IMR-90 (cell line): ENCODE results near the gene SLX4. TPM values are rescaled to one million over a fixed set of nuclear protein-coding genes. Genes with fewer than 3 reads are reported as not detected.

Source experiments
- ATAC-seq: fragments of 200-7000 bp; cut with Tn5 transposase; 2 replicates; pipeline ENCODE4 v1.9.1; 2020; ENCODE audit warnings: low read depth, mild to moderate bottlenecking, moderate library complexity
- BruUV-seq: library from RNA; stranded (reverse); fragments of 400-500 nt; replicated peaks from 2 replicates; lab custom pipeline; 2021; lab: Mats Ljungman, UMichigan
- CTCF ChIA-PET: fragments of 300-600 bp; formaldehyde crosslinking; extraction: SDS; loops from one replicate; lab custom pipeline; 2021; ENCODE audit warnings: antibody characterized with exemption; lab: Yijun Ruan, JAX
- POLR2A ChIA-PET: fragments of 300-600 bp; sonication (Branson Sonifier 250); formaldehyde crosslinking; loops from one replicate; lab custom pipeline; 2022; ENCODE audit warnings: antibody characterized with exemption; ENCODE audit not compliant: unreplicated experiment; lab: Charles Lee
- DNase-seq: peaks from one replicate; pipeline ENCODE4 v3.0.0; 2013
- H2AFZ ChIP-seq: replicated peaks from 2 replicates; pipeline ENCODE3; 2013; ENCODE audit warnings: low read length, mild to moderate bottlenecking; ENCODE audit not compliant: poor library complexity
- H2AK5ac ChIP-seq: 2 replicates; pipeline ENCODE4 v1.6.1; 2013; ENCODE audit warnings: low read depth, low read length, inconsistent platforms
- H2AK9ac ChIP-seq: replicated peaks from 2 replicates; pipeline ENCODE3; 2013; ENCODE audit warnings: mild to moderate bottlenecking, low read depth, low read length, moderate library complexity; ENCODE audit not compliant: poor library complexity
- H2BK120ac ChIP-seq: 2 replicates; pipeline ENCODE4 v1.6.1; 2013; ENCODE audit warnings: low read depth, low read length, inconsistent platforms
- H2BK15ac ChIP-seq: 3 replicates; pipeline ENCODE4 v1.6.1; 2013; ENCODE audit warnings: low read depth, low read length, inconsistent platforms
- H2BK20ac ChIP-seq: 2 replicates; pipeline ENCODE4 v1.6.1; 2013; ENCODE audit warnings: low read depth, mild to moderate bottlenecking, inconsistent platforms, low read length, moderate library complexity
- H2BK5ac ChIP-seq: 2 replicates; pipeline ENCODE4 v1.6.1; 2013; ENCODE audit warnings: mild to moderate bottlenecking, low read depth, low read length, inconsistent platforms; ENCODE audit not compliant: poor library complexity, severe bottlenecking
- H3K14ac ChIP-seq: replicated peaks from 2 replicates; pipeline ENCODE4 v1.6.1; 2013; ENCODE audit warnings: low read depth, low read length, inconsistent platforms
- H3K18ac ChIP-seq: 2 replicates; pipeline ENCODE4 v1.6.1; 2013; ENCODE audit warnings: low read depth, low read length, control low read depth
- H3K23ac ChIP-seq: 2 replicates; pipeline ENCODE4 v1.6.1; 2013; ENCODE audit warnings: low read depth, low read length, inconsistent platforms
- H3K27ac ChIP-seq: 2 replicates; pipeline ENCODE4 v1.5.1; 2013; ENCODE audit warnings: mild to moderate bottlenecking, control low read depth, low read length; ENCODE audit not compliant: insufficient read depth
- H3K27me3 ChIP-seq: 2 replicates; pipeline ENCODE4 v1.6.1; 2013; ENCODE audit warnings: low read length; ENCODE audit not compliant: control insufficient read depth, insufficient read depth
- H3K36me3 ChIP-seq: 2 replicates; pipeline ENCODE4 v1.6.1; 2013; ENCODE audit warnings: low read length, mixed read lengths; ENCODE audit not compliant: control insufficient read depth, insufficient read depth
- H3K4ac ChIP-seq: 2 replicates; pipeline ENCODE4 v1.6.1; 2013; ENCODE audit warnings: low read depth, low read length, inconsistent platforms
- H3K4me1 ChIP-seq: 2 replicates; pipeline ENCODE4 v1.6.1; 2013; ENCODE audit warnings: low read length, mixed read lengths; ENCODE audit not compliant: control insufficient read depth, insufficient read depth
- H3K4me2 ChIP-seq: 2 replicates; pipeline ENCODE4 v1.6.1; 2013; ENCODE audit warnings: low read depth, mild to moderate bottlenecking, control low read depth, low read length, moderate library complexity
- H3K4me3 ChIP-seq: 2 replicates; pipeline ENCODE4 v1.5.1; 2013; ENCODE audit warnings: low read depth, mild to moderate bottlenecking, control low read depth, low read length, moderate library complexity; ENCODE audit not compliant: insufficient read depth
- H3K56ac ChIP-seq: 2 replicates; pipeline ENCODE4 v1.6.1; 2013; ENCODE audit warnings: low read length, inconsistent platforms; ENCODE audit not compliant: insufficient read depth; ENCODE audit errors: extremely low read depth
- H3K79me1 ChIP-seq, 2 experiments: 2 replicates each; pipeline ENCODE4 v1.6.1; 2013; ENCODE audit warnings: low read length in 2 of 2, inconsistent platforms in 1 of 2, low read depth in 1 of 2
- H3K9ac ChIP-seq: 2 replicates; pipeline ENCODE4 v1.6.1; 2013; ENCODE audit warnings: low read depth, low read length, control low read depth
- H3K9me1 ChIP-seq: 2 replicates; pipeline ENCODE4 v1.6.1; 2013; ENCODE audit warnings: low read length, inconsistent platforms; ENCODE audit not compliant: insufficient read depth
- H3K9me3 ChIP-seq: 2 replicates; pipeline ENCODE4 v1.6.1; 2013; ENCODE audit warnings: low read length; ENCODE audit not compliant: control insufficient read depth, insufficient read depth
- H4K20me1 ChIP-seq: 2 replicates; pipeline ENCODE4 v1.6.1; 2013; ENCODE audit warnings: low read length, inconsistent platforms; ENCODE audit not compliant: insufficient read depth
- H4K5ac ChIP-seq: 2 replicates; pipeline ENCODE4 v1.6.1; 2013; ENCODE audit warnings: mild to moderate bottlenecking, low read depth, low read length, control low read depth
- H4K8ac ChIP-seq, 2 experiments: 2 replicates each; pipeline ENCODE4 v1.6.1; 2013; ENCODE audit warnings: low read depth in 2 of 2, low read length in 2 of 2, control low read depth in 1 of 2, inconsistent platforms in 1 of 2
- H4K91ac ChIP-seq: 2 replicates; pipeline ENCODE4 v1.6.1; 2013; ENCODE audit warnings: low read depth, low read length, inconsistent platforms; ENCODE audit not compliant: insufficient read depth
- BHLHE40 ChIP-seq: fragments of 150-350 bp; IDR thresholded peaks from 2 replicates; pipeline ENCODE4 v1.6.1; 2016; ENCODE audit warnings: mild to moderate bottlenecking, low read depth, low read length
- CEBPB ChIP-seq: IDR thresholded peaks from 2 replicates; pipeline ENCODE4 v1.6.1; 2012; ENCODE audit warnings: low read depth, low read length, improper control_type of control experiment
- ELK1 ChIP-seq: fragments of 150-350 bp; IDR thresholded peaks from 2 replicates; pipeline ENCODE4 v1.6.1; 2016; ENCODE audit warnings: low read depth, mild to moderate bottlenecking, low read length, moderate library complexity, borderline replicate concordance
- MXI1 ChIP-seq: IDR thresholded peaks from 2 replicates; pipeline ENCODE4 v1.6.1; 2012; ENCODE audit warnings: low read depth, mild to moderate bottlenecking, low read length, moderate library complexity, borderline replicate concordance
- POLR2A ChIP-seq: IDR thresholded peaks from 2 replicates; pipeline ENCODE4 v1.6.1; 2012; ENCODE audit warnings: mild to moderate bottlenecking, low read depth, low read length
- RAD21 ChIP-seq: IDR thresholded peaks from 2 replicates; pipeline ENCODE4 v1.6.1; 2012; ENCODE audit warnings: low read length, improper control_type of control experiment
- RCOR1 ChIP-seq: IDR thresholded peaks from 2 replicates; pipeline ENCODE4 v1.6.1; 2012; ENCODE audit warnings: mild to moderate bottlenecking, low read length, improper control_type of control experiment; ENCODE audit not compliant: insufficient replicate concordance
- RFX5 ChIP-seq: IDR thresholded peaks from 2 replicates; pipeline ENCODE4 v1.8.0; 2012; ENCODE audit warnings: low read depth, mild to moderate bottlenecking, low read length, moderate library complexity
- SMC3 ChIP-seq: fragments of 150-350 bp; IDR thresholded peaks from 2 replicates; pipeline ENCODE4 v1.6.1; 2016; ENCODE audit warnings: low read depth, mild to moderate bottlenecking, antibody characterized with exemption, low read length, moderate library complexity
- USF2 ChIP-seq: fragments of 150-350 bp; IDR thresholded peaks from 2 replicates; pipeline ENCODE4 v1.6.1; 2017; ENCODE audit warnings: mild to moderate bottlenecking, antibody characterized with exemption, low read length, low read depth
- WGBS, 2 experiments: methylation state at CpG; one replicate each; pipeline versions ENCODE4 v1.1.5 to v1.1.7; 2013; ENCODE audit warnings: missing lambda C conversion rate in 2 of 2; ENCODE audit not compliant: insufficient read length in 1 of 2; ENCODE audit errors: extremely low coverage in 2 of 2; 5-methylcytosine and 5-hydroxymethylcytosine counted together
- dilution Hi-C: fragments of 300-500 bp; cut with HindIII; formaldehyde crosslinking; loops from one replicate; pipeline ENCODE4 v1.14.3; 2018; ENCODE audit warnings: low sequenced_read_pairs; ENCODE audit not compliant: unreplicated experiment
- in situ Hi-C: fragments of 300-500 bp; cut with MboI; formaldehyde crosslinking; loops from 3 replicates; pipeline ENCODE4 v1.14.3; 2019; ENCODE audit warnings: low sequenced_read_pairs, inconsistent platforms, mixed read lengths
- intact Hi-C: fragments of 100-400 bp; cut with micrococcal nuclease; formaldehyde crosslinking; loops from 2 replicates; pipeline ENCODE4 v1.10.0; 2022
- polyA plus RNA-seq, 3 experiments: library from polyadenylated mRNA; depleted of rRNA; stranded (reverse); fragments of >200 nt; gene quantifications; 2 replicates each; pipeline ENCODE4 v1.2.3, GENCODE V29; 2012; ENCODE audit warnings: low replicate concordance in 1 of 3
- total RNA-seq: library from RNA; depleted of rRNA; stranded (reverse); fragments of >200 nt; gene quantifications from 2 replicates; pipeline ENCODE4 v1.2.3, GENCODE V29; 2012

Gene SLX4
- total and polyA plus RNA-seq, 2 of the 4 experiments (the other 2 are of a cell fraction) = 1.3 to 3.1 TPM

GRCh38 chr16:3655030-3655395 lies 43.6 kb upstream of the SLX4 start:
- no peak overlapping the region for H2BK120ac ChIP-seq

More at GRCh38 chr16:3655030-3655395, 43.6 kb upstream of the SLX4 start:
- DNase-seq (no peak), ATAC-seq (no peak)
- intact Hi-C loops = no loop called here
- H3K27ac ChIP-seq = no peak overlapping the region
- H3K4ac ChIP-seq = no peak overlapping the region
- H3K4me1 ChIP-seq = no peaks in the 10 kb centered on the region
- peaks cover 14% of the 10 kb centered on the region for H3K9me1 ChIP-seq
- H3K79me1 ChIP-seq = peaks cover 0 to 12% of the 10 kb centered on the region in 2 experiments; a peak in 1 of 4 replicates
- H2BK5ac ChIP-seq = no peak overlapping the region
- H2BK20ac ChIP-seq = no peak overlapping the region
- H3K27me3 ChIP-seq = no peaks in the 10 kb centered on the region
- in situ Hi-C loops = no loop called here
- H3K14ac ChIP-seq = no peak overlapping the region
- no peak overlapping the region for H4K8ac ChIP-seq
- H3K56ac ChIP-seq = no peak overlapping the region
- H2BK15ac ChIP-seq = no peak overlapping the region
- ChIA-PET CTCF (no interaction called here), POLR2A (no interaction called here)
- peak overlapping the region; percentile 31 for H2AK9ac ChIP-seq
- dilution Hi-C loops = no loop called here
- H3K4me3 ChIP-seq = no peak overlapping the region
- no TSS peak for BruUV-seq
- no peak overlapping the region for H4K91ac ChIP-seq
- H3K18ac ChIP-seq = no peak overlapping the region
- 93% methylated on average over 3 of the region's 12 CpGs; no CpG with 5 or more reads in 1 of the 2 experiments for WGBS, 2 experiments
- H3K4me2 ChIP-seq = no peak overlapping the region
- peaks cover 58% of the 10 kb centered on the region for H3K36me3 ChIP-seq
- H3K9me3 ChIP-seq = no peaks in the 10 kb centered on the region
- H3K9ac ChIP-seq = no peak overlapping the region
- no peak overlapping the region for H2AK5ac ChIP-seq
- TF ChIP-seq USF2 (no peak), POLR2A (no peak), CEBPB (no peak), BHLHE40 (no peak), RCOR1 (no peak), RFX5 (no peak), ELK1 (no peak), SMC3 (no peak), RAD21 (no peak), MXI1 (no peak)
- H4K20me1 ChIP-seq = peaks cover 10% of the 10 kb centered on the region
- H3K23ac ChIP-seq = no peak overlapping the region
- H4K5ac ChIP-seq = no peak overlapping the region
- no peak overlapping the region for H2AFZ ChIP-seq
